Stimulated activated CD8-positive, alpha-beta memory T cell treated with anti-CD3 and anti-CD28 coated beads, Interleukin-7, amount 100 ng/mL, for 24 hours (primary cell): Measurements from ENCODE around the gene GRIK2.
"Not testable (repeated sequence)": the region's sequence is repeated elsewhere in the genome, so short reads cannot be mapped to it uniquely, and the experiment has no call there.

Experiments used
- DNase-seq: peaks from one replicate; pipeline ENCODE4 v3.0.0-alpha.2; 2020; ENCODE audit warnings: low read depth

The GRIK2 gene

DNA sequence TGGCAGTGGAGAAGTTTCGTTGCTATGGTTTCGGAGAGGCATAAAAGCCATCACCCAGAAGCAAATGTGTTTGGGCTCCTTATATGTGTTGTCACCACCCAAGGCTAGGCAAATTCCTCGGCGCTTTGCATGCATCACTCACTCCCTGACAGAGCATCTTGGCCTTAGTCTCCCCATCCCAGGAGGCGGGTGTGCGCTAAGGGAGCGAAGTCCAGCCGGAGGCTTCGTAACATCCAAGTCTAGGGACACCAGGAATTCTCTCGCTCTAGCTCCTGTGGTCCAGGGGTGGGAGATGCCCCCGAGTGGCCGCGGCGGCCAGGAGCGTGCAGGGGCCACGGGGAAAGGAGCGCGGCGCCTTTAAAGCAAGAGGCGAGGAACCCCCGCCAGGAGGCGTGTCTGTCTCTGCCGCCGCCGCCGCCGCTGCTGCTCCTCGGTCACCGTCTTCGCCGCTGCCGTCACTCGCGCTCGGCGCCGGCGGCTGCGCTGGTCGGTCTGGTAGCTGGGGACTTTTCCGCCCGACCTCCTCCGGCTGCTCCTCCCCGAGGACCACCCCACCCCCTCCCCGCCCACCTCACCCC is at the start of gene GRIK2:
TSS of gene GRIK2 (plus strand) at position 458 of the 578 bp plus-strand sequence.
- no peak for DNase-seq

GRCh38 chr6:101344885-101345284 is 48.6 kb upstream of the GRIK2 start:
- no peak for DNase-seq

GRCh38 chr6:101348816-101349215 is 44.7 kb upstream of the GRIK2 start:
- no peak for DNase-seq

DNA sequence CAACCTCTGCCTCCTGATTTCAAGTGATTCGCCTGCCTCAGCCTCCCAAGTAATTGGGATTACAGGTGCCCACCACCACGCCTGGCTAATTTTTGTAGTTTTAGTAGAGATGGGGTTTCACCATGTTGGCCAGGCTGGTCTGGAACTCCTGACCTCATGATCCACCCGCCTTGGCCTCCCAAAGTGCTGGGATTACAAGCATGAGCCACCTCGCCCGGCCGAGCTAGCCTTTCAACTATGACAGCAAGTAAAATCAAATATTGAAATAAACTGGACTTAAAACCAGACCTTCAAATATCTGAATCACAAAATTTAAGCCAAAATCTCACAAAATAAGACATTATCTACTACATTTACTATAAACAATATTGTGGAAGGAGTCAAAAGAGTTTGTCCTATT is 42.9 kb upstream of the GRIK2 start:
- DNase-seq, result not testable (repeated sequence)

DNA sequence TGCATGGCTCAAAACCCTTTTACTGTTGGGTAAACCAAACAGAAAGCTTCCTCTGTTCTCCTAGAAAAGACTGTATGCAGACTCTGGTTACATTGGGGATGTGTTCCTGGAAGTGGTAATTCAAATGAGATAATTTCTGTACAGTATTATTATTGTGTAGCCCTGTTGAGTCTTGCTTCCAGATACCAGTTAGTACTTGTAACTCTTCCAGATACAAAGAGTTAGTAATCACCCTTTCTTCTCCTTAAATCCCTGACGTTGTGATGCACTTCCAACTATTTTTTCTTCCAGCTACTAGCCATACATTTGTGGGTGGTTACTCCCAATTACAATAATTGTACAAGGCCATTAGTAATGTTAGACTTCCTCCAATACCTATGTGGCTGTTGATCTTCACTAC is 42.3 kb upstream of the GRIK2 start:
- DNase-seq, result no peak

DNA sequence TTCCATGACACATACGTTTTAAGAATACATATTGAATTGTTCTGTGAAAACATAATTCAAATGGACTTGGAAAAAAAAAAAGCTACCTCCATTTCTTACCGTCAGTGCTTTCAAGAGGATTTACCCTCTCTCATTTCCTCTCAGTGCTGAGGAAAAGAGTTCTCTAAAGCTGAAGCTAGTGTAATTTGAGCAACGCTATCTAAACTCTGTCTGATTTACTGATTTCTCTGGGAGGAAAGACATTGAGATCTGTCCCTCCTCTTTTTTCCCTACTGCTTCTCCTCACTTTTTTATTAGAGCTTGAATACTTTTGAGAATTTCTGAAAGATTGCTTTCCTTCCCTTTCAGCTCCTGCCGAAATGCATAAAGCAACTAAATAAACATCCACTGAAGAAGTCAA is 41.2 kb upstream of the GRIK2 start:
- no peak for DNase-seq

DNA sequence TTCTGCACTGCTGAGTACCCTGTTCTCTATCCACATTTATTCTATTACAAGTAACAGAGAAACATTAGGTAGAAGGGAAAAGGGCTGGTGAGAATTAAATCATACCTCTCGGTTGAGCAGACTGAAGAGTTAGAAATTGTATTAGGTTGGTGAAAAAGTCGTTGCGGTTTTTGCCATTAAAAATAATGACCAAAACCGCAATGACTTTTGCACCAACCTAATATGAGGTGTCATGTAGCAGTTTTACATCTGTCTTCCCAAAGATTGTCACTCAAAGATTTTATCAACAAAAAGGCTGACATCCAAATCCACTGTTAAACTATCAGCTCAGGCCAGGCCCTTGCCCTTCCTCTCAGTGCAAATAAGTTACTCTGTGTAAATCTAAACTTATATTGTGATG is 28.3 kb upstream of the GRIK2 start:
- no peak for DNase-seq

GRCh38 chr6:101379926-101380325 is 13.6 kb upstream of the GRIK2 start:
- no peak for DNase-seq

- DNase-seq, result no peak
Measured at GRCh38 chr6:101380897-101381630, 12.4 kb upstream of the GRIK2 start.

DNA sequence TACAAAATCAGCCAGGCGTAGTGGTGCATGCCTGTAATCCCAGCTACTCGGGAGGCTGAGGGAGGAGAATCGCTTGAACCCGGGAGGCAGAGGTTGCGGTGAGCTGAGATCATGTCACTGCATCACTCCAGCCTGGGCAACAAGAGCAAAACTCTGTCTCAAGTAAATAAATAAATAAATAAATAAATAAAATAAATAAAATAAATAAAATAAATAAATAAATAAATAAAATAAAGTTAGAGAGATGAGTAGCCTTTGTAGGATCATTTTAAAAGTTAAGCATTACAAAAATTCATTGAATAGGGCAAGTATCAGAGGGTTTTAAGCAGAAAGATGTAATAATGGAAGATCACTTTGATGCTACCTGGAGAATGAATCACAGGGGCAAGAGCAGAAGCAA is 9.8 kb upstream of the GRIK2 start:
- DNase-seq, result not testable (repeated sequence)

GRCh38 chr6:101386982-101387381 is 6.5 kb upstream of the GRIK2 start:
- no peak for DNase-seq

DNA sequence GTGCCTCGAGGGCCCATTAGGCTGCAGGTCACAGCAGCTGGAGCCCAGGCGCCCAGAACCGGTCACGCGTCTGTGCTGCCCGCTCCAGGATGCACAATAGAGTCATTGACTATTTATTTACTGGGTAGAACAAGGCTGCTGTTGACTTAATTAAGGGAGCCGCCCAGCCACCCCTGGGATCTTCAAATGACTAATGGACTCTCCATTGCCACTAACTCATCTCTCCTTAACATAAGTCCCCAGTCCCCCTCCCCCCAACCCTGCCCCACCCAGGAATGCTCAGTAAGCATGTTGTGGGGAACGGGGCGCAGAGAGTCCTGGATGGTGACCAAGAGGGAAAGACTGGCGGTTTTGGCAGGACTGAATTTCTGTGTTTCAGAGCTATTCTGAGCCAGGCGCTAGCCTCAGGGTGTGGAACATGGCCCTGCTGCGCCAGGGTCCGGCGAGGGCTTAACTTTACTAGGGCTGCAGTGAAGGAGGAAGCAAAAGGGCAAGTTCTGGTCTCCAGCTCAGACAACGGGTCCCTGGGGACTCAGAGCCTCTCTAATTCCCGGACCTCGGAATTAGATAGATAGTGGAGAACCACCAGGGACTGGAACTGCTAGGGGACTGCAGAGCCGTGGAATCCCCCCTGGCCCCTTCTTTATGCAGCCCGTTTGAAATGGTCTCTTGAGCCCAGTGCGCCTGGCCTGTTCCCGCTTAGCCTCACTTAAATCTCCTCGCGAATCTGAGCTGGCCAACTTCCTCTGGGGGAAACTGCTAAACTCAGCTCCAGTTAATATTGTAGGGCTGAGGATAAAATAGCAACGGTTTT is 1.5 kb upstream of the GRIK2 start:
- no peak for DNase-seq

DNA sequence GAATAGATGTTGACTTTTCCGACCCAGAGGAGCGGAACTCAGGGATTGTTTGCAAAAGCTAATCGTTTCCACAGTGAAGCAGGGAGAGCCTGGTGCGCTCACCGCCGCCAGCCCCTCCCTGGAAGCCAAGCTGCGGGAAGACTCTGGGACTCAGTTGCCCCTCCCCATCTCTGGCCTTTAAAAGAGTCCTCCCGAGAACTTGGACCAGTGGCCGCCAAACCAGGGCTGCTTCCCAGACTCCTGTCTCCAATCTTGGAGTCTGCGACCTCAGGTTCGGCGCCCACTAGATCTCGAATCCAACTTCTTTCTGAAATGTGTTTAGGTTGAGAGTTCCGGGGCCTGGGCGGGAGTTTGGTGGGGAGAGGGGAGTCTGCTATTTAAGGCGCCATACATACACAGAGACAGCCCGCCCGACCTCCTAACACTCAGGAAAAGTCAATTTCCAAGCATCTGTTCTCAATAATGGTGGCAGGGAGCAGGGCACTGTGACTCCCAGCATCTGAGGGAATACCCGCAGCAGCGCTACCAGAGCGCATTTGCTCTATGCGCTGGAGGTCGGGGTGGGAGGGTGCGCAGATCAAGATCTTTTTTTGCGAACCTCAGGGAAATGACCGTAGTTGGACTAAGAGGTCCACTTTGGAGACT is 800 bp upstream of the GRIK2 start:
- DNase-seq, result no peak

DNA sequence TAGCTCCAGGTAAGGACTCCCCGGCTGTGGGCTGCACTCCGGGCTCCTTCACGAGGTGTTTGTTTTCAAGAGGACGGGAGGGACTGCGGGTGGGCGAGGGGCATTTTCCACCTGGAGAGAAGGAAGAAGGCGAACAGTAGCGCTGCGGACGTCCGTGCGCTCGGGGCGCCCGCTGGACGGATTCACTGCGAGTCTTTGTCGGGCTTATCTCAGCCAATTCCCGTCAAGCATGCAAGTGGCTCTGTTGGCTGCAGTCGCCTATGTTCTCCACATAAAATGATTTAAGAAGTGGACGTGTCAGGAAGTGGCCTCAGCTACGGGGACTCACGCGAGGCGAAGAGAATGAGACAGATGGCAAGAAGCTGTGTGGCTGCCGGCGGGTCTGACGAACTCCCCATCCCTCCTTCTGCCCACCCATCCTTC is 332 bp downstream of the GRIK2 start:
- DNase-seq, result no peak

DNA sequence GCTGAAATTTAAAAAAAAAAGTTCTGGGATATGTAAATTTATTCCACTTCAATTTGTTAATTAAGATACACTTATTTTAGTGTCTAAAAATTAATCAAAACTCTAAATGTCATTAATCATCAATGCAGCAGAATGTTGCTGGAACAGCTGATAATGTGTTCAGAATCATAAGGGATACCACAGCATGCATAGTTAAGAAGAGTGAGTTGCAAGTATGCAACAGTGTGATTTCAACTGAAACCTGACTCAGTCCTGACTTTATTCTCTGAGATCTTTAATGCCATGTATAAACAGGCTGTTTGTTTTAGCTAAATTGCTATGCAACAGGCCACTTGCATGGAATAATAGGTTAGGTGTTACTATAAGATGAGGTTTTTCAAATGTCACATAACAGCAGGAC is 1.4 kb downstream of the GRIK2 start:
- no peak for DNase-seq

DNA sequence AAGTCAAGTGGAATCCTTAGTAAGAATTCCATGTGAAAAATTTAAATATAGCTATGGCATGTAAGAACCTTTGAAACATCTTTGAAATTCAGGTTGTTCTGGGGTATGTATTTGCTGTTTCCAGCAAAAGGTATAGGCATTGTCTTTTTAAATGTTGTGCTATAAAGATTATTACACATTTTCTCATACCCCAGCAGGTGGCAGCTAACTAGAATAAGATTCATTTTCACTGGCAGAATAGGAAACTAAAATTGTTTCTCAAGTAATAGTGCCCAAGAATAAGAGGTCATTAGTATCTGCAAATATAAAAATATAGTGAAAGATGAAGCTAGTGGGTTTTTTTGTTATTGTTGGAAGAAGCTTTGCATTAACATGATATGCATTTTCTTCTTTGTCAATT is 1.8 kb downstream of the GRIK2 start:
- no peak for DNase-seq

GRCh38 chr6:101396548-101397173 is 3.2 kb downstream of the GRIK2 start:
- DNase-seq, result no peak

- DNase-seq, result no peak
Measured at GRCh38 chr6:101397199-101397598, 3.7 kb downstream of the GRIK2 start.

DNA sequence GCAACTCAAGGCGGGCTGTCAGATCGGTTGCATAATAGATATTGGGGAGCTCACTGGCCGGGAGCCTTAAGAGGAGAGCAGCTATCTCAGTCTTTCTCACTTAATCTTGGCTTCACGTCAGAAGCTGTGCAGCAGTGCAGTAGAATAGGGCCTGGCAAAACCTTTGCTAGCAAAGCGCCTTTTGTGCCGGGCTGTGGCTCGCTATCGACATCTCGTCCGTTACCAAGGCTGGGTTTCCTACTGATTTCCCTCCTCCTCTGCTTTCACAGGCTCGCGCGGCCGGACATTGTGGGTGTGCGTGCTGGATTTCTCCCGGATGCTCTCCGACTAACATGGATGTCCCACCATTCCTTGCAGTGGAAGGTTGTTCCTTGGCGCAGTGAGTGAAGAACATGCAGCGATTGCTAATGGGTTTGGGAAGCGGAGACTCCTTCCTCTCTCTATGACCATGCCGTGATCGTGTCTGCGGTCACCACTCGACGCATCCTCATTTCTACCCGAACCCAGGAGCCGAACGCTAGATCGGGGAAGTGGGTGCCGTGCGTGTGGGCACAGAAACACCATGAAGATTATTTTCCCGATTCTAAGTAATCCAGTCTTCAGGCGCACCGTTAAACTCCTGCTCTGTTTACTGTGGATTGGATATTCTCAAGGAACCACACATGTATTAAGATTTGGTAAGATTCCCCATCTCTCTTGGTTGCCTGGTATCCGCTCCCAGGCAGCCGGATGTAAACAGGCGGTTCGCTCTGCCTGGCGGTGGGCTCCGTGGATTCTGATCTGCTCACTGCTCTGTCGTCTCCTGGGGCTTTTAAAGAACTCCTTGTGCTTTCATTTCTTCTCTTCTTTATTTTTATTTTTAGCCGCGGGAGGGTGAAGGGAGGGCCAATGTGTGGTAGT is 5.5 kb downstream of the GRIK2 start:
- DNase-seq, result no peak

DNA sequence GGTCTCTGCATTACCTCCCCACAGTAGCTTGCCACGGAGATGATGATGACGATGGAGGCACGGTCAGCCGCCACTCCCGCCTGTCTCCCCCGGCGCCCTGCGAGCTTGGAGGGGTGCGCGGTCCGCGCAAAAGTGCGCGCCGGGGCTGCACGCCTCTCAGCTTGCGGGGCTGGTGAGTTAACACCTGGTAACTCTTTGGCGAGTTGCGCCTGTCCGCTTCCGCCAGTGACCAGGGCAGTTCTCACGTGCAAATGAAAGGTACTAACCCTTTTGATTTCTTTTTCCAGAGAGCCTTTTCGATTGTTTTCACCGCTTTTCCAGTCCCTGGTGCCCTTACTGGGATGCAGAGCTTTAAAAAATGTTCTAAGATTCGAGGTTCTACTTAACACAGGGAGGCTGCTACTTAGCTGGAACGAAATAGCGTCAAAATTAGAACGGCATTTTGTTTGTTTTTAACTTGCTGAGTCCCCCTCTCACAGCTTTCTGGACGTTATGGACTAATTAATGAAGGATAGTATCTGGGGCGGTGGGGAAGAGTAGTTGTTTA is 6.2 kb downstream of the GRIK2 start:
- DNase-seq, result no peak
